ENCODE measurements around the gene BANF2.

GRCh38 chr20:17758010-17758409 is 58.2 kb downstream of the BANF2 start:
- TF ChIP-seq CTCF (IDR thresholded peaks at IDR 0.05; ENCODE audit: control extremely low read depth in 1 of 3, insufficient read depth in 1 of 3, low read depth in 1 of 3, low read length in 3 of 3) (no peak), RNF2 (IDR thresholded peaks at IDR 0.05; ENCODE audit: borderline replicate concordance, low read depth, low read length, missing control alignments, poor library complexity, severe bottlenecking) (no peak), KDM4A (IDR thresholded peaks at IDR 0.05; ENCODE audit: low read depth, low read length, severe bottlenecking) (no peak), RFX5 (IDR thresholded peaks at IDR 0.05; ENCODE audit: borderline replicate concordance, low read depth, low read length) (no peak), TEAD4 (IDR thresholded peaks at IDR 0.05; ENCODE audit: low read depth, low read length) (no peak), EZH2 (IDR thresholded peaks at IDR 0.05; ENCODE audit: low read depth, low read length, severe bottlenecking) (no peak), POLR2AphosphoS5 (IDR thresholded peaks at IDR 0.05; ENCODE audit: low read depth, low read length) (no peak), HDAC2 (IDR thresholded peaks at IDR 0.05; ENCODE audit: borderline replicate concordance in 1 of 2, low read depth in 2 of 2, low read length in 2 of 2) (no peak), TAF1 (IDR thresholded peaks at IDR 0.05; ENCODE audit: low read depth, low read length) (no peak), MAFK (IDR thresholded peaks at IDR 0.05; ENCODE audit: low read depth, low read length) (no peak)
